Activated CD8-positive, alpha-beta T cell treated with anti-CD3 and anti-CD28 coated beads for 36 hours (primary cell): ENCODE results near the gene TRPV2. TPM values are rescaled to one million over a fixed set of nuclear protein-coding genes. Genes with fewer than 3 reads are reported as not detected.

Experiments
- ATAC-seq: fragments of 200-7000 bp; cut with Tn5 transposase; one replicate; pipeline ENCODE4 v1.10.0; 2021; ENCODE audit warnings: mild to moderate bottlenecking, moderate library complexity
- CTCF ChIA-PET: fragments of 350-600 bp; sonication (Branson Sonifier 250); formaldehyde crosslinking; loops from one replicate; lab custom pipeline; 2021; ENCODE audit warnings: antibody characterized with exemption; lab: Charles Lee
- POLR2A ChIA-PET: fragments of 350-600 bp; sonication (Branson Sonifier 250); formaldehyde crosslinking; loops from one replicate; lab custom pipeline; 2021; ENCODE audit warnings: antibody characterized with exemption; lab: Charles Lee
- DNase-seq: peaks from one replicate; pipeline ENCODE4 v3.0.0-alpha.2; 2020
- H3K27ac Mint-ChIP-seq: one replicate; pipeline ENCODE4 v1.8.0; 2021; ENCODE audit warnings: mild to moderate bottlenecking, mixed read lengths
- H3K27me3 Mint-ChIP-seq: one replicate; pipeline ENCODE4 v1.8.0; 2021; ENCODE audit warnings: mixed read lengths
- H3K36me3 Mint-ChIP-seq: one replicate; pipeline ENCODE4 v1.8.0; 2021; ENCODE audit warnings: low read depth, mixed read lengths
- H3K4me1 Mint-ChIP-seq: one replicate; pipeline ENCODE4 v1.8.0; 2021; ENCODE audit warnings: low read depth, mixed read lengths
- H3K4me3 Mint-ChIP-seq: one replicate; pipeline ENCODE4 v1.8.0; 2021; ENCODE audit warnings: mild to moderate bottlenecking, moderate library complexity, mixed read lengths
- H3K9me3 Mint-ChIP-seq: one replicate; pipeline ENCODE4 v1.8.0; 2021; ENCODE audit warnings: mixed read lengths
- intact Hi-C: fragments of 100-400 bp; cut with micrococcal nuclease; formaldehyde crosslinking; loops from one replicate; pipeline ENCODE4 v1.10.0; 2022
- total RNA-seq, 2 experiments: library from RNA; stranded (reverse); gene quantifications; one replicate each; pipeline ENCODE4 v1.2.3, GENCODE V29; 2021
- TF ChIP-seq, protein P1 (sequence below): fragments of 200-600 bp; IDR thresholded peaks from one replicate; pipeline ENCODE4 v1.8.0; 2022; ENCODE audit warnings: antibody characterized with exemption, mild to moderate bottlenecking

The TRPV2 gene
- total RNA-seq, 2 experiments from 2014 or later: 44.6 to 47.6 TPM

- peak overlapping the region; percentile 94 for H3K27ac Mint-ChIP-seq
- peak; percentile 2 for ATAC-seq
- H3K36me3 Mint-ChIP-seq: peaks cover 28% of the 10 kb centered on the region
- ChIA-PET POLR2A (interaction anchor here (0.7 to 8.1 kb wide), 4 partner anchors 10 to 204 kb away, joined by 3 to 200 read pairs (median 4); no protein-coding TSS in a partner anchor), CTCF (interaction anchor here (6.1 to 7.3 kb wide), 2 partner anchors 8 to 54 kb away, joined by 38 to 98 read pairs; no protein-coding TSS in a partner anchor)
- TF ChIP-seq, protein P1, sequence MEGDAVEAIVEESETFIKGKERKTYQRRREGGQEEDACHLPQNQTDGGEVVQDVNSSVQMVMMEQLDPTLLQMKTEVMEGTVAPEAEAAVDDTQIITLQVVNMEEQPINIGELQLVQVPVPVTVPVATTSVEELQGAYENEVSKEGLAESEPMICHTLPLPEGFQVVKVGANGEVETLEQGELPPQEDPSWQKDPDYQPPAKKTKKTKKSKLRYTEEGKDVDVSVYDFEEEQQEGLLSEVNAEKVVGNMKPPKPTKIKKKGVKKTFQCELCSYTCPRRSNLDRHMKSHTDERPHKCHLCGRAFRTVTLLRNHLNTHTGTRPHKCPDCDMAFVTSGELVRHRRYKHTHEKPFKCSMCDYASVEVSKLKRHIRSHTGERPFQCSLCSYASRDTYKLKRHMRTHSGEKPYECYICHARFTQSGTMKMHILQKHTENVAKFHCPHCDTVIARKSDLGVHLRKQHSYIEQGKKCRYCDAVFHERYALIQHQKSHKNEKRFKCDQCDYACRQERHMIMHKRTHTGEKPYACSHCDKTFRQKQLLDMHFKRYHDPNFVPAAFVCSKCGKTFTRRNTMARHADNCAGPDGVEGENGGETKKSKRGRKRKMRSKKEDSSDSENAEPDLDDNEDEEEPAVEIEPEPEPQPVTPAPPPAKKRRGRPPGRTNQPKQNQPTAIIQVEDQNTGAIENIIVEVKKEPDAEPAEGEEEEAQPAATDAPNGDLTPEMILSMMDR: no peak
- H3K9me3 Mint-ChIP-seq: no peaks in the 10 kb centered on the region
- peak; percentile 71 for DNase-seq
- intact Hi-C loops: loop anchor here (5.0 kb wide), 2 partner anchors 38 to 68 kb away; partner anchors contain the start of genes CENPV and UBB
- no peaks in the 10 kb centered on the region for H3K27me3 Mint-ChIP-seq
- H3K4me3 Mint-ChIP-seq: peak overlapping the region; percentile 57
- peaks cover 52% of the 10 kb centered on the region for H3K4me1 Mint-ChIP-seq
Observed at GRCh38 chr17:16419929-16420271, 4.5 kb downstream of the TRPV2 start.

- DNase-seq (no peak), ATAC-seq (no peak)
- Mint-ChIP-seq H3K27me3 (no peaks in the 10 kb centered on the region), H3K27ac (no peak overlapping the region), H3K4me1 (peaks cover 38% of the 10 kb centered on the region), H3K9me3 (no peaks in the 10 kb centered on the region), H3K4me3 (no peak overlapping the region), H3K36me3 (peaks cover 28% of the 10 kb centered on the region)
- ChIA-PET CTCF (interaction anchor here (1.1 kb wide), 1 partner anchor 16 kb away, joined by 3 read pairs; no protein-coding TSS in a partner anchor), POLR2A (interaction anchor here (1.2 to 2.3 kb wide), 3 partner anchors 16 to 22 kb away, joined by 4 to 9 read pairs (median 6); no protein-coding TSS in a partner anchor)
- intact Hi-C loops: no loop called here
- TF ChIP-seq, protein P1: no peak
Observed at GRCh38 chr17:16422416-16422815, 7.0 kb downstream of the TRPV2 start.

DNA sequence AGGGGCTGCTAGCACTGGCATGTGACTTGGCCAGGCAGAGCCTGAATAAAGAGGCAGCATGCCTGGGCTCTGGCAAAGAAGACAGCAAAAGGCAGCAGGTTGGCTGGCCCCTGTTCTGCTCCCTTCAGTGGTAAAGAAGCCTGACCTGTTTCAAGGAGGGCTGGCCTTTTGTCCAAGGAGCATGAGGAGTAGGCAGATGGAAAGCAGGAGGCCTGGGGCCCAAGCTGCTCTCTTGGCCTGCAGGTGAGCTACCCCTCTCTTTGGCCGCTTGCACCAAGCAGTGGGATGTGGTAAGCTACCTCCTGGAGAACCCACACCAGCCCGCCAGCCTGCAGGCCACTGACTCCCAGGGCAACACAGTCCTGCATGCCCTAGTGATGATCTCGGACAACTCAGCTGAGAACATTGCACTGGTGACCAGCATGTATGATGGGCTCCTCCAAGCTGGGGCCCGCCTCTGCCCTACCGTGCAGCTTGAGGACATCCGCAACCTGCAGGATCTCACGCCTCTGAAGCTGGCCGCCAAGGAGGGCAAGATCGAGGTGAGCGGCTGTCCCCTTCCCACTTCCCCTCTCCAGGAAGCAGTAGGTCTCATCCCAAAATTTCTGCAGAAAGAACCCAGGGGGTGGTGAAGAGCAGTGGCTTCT, 8.0 kb downstream of the TRPV2 start:
- TF ChIP-seq, protein P1: no peak
- Mint-ChIP-seq H3K4me1 (peaks cover 33% of the 10 kb centered on the region), H3K27me3 (no peaks in the 10 kb centered on the region), H3K9me3 (no peaks in the 10 kb centered on the region), H3K4me3 (no peak overlapping the region), H3K27ac (no peak overlapping the region), H3K36me3 (peaks cover 23% of the 10 kb centered on the region)
- DNase-seq: no peak
- CTCF ChIA-PET: interaction anchor here (0.7 to 1.1 kb wide), 2 partner anchors 15 to 60 kb away, joined by 3 read pairs; no protein-coding TSS in a partner anchor
- POLR2A ChIA-PET: interaction anchor here (1.2 to 2.3 kb wide), 3 partner anchors 15 to 21 kb away, joined by 4 to 9 read pairs (median 6); no protein-coding TSS in a partner anchor
- no peak for ATAC-seq
- intact Hi-C loops: no loop called here

- Mint-ChIP-seq H3K27ac (no peak overlapping the region), H3K36me3 (peaks cover 23% of the 10 kb centered on the region), H3K4me1 (peaks cover 15% of the 10 kb centered on the region), H3K27me3 (no peaks in the 10 kb centered on the region), H3K9me3 (no peaks in the 10 kb centered on the region), H3K4me3 (no peak overlapping the region)
- ChIA-PET POLR2A (interaction anchor here (0.6 to 1.2 kb wide), 3 partner anchors 13 to 422 kb away, joined by 3 to 6 read pairs (median 5); no protein-coding TSS in a partner anchor), CTCF (interaction anchor here (1.1 to 1.7 kb wide), 6 partner anchors 10 to 62 kb away, joined by 3 to 5 read pairs (median 3); partner anchors contain the start of gene TRPV2)
- DNase-seq: no peak
- no peak for ATAC-seq
- TF ChIP-seq, protein P1: no peak
- intact Hi-C loops: no loop called here
Observed at GRCh38 chr17:16425202-16425601, 9.8 kb downstream of the TRPV2 start.
